Stimulated activated CD4-positive, alpha-beta T cell treated with anti-CD3 and anti-CD28 coated beads, Interleukin-1b, Interleukin-23, amount 100 ng/mL, for 48 hours (primary cell): ENCODE results near the gene SLAMF6.
"Not testable (repeated sequence)": the region's sequence is repeated elsewhere in the genome, so short reads cannot be mapped to it uniquely, and the experiment has no call there.

Experiments used
- DNase-seq: peaks from one replicate; pipeline ENCODE4 v3.0.0-alpha.2; 2020

The SLAMF6 gene

DNA sequence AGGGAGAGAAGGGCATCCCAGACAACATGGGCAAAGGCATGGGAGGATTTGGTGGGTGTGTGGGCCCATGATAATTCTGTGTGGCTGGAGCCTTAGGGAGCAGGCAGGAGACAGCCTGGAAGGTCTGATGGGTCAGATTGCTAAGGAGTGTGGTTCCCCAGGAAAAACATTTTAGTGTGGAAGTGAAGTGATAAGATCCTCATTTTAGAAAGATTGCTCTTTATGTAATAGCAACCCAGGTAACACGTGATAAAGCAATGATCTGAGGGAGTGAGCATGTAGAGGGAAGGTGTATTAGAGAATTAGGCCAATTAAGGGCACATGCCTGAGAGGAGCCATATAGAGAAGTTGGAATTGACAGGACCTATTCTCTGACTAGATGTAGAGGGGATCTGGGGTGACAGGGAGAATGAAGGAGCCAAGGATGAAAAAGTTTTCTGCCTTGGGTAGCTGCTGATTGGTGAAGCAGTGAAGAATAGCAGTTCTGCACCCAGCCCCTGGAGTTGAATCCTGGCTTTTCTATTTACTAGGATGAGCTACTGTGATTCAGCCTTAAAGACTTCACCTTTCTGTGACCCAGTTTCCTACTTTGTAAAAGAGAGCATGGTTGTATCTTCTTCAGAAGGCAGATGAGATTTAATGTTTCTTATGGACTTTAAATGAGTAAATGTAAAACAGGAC, 18.7 kb upstream of the SLAMF6 start:
- no peak for DNase-seq

DNA sequence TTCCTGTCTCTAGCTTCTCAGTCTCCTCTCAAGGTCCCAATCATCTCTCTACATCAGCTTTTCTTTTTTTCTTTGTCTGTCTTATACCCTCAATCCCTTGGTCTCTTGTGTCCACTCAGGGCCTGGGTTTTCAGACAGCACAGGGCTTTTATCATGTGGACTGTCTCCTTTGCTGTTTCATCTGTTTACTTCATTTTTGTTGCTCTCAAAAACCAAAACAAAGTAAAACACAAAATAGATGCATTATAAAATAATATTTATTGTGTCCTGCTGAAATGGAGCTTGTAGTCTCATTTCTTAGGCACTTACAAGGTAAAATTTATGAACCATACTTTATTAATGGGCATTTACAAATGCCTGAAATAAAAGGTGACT, 17.8 kb upstream of the SLAMF6 start:
- DNase-seq = no peak

DNA sequence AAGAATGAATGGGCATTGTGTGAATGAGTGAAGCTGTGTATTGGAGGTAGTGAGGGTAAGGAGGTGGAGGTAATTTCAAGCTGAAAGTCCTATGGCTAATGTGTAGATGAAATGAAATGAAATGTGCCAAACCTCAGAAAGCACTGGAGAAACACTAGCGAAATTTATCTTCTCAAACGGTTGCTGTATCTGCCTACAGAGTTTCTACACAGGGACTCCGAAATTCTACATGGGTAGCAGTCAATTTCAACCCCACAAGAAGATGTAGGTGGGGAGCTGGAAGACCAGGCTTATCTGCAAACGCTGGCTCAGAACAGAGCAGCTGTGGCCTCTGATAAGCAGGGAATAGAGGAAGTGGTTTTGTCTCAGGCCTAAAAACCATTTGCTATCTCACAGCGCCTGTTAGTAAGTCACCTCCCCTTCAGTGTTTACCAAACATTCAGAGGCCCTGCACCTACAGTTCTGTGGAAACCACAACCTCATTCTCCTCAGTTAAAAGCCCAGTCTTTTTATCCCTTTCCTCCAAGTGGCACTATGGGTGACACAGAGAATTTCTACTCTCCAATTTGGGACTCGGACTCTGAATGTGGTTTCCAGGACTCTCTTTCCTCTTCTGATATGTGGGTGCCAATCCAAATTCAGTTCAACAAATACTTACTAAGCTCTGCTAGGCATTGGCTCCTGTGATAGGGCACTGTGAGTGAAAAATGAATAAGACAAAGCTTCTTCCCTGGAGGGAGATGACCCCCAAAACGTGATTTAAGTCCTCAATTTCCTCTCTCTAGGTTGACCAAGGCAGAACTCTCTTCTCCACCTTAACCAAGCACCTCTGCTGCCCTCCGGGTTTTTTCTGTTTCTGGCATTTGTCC, 17.2 kb upstream of the SLAMF6 start:
- DNase-seq = peak; percentile 40

DNA sequence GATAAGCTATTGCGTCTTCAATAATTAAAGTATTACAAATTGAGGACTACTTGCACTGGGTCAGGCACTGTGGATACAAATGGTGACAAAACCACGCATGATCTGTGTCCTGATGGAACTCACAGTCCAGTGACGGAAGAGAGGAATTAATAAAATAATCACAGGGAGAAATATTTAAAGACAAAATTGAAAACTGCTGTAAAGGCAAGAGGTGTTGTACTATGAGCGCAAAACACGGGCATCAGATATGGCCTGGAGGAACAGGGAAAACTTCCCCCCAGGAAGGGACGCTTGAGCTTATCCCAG, 16.6 kb upstream of the SLAMF6 start:
- DNase-seq = no peak

DNA sequence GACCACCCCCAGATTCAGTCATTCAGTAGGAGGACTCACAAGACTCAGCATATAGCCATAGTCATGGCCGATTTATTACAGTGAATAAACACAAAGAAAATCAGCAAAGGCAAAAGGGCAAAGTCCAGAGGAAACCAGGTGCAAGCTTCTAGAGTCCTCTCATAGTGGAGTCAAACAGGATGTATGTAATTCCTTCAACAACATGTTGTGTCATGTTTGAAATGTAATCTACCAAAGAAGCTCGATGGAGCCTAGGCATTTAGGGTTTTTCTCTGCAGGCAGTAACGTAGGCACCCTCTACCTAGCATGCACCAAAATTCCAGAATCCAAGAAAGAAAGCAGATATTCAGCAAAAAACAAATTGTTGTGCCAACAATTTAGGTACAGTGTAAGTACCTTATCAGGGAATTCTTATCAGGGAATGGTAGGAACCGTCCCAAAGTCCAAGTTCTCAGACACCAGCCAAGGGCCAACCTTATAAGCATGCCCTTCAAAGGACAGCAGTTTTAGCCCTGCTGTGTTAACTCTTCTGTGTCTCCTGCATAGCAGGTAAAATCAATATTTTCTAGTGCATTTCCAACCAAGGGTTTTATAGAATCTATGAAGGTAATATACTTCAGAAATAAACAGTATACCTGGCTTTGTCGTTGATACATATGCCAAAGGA, 16.1 kb upstream of the SLAMF6 start:
- no peak for DNase-seq

DNA sequence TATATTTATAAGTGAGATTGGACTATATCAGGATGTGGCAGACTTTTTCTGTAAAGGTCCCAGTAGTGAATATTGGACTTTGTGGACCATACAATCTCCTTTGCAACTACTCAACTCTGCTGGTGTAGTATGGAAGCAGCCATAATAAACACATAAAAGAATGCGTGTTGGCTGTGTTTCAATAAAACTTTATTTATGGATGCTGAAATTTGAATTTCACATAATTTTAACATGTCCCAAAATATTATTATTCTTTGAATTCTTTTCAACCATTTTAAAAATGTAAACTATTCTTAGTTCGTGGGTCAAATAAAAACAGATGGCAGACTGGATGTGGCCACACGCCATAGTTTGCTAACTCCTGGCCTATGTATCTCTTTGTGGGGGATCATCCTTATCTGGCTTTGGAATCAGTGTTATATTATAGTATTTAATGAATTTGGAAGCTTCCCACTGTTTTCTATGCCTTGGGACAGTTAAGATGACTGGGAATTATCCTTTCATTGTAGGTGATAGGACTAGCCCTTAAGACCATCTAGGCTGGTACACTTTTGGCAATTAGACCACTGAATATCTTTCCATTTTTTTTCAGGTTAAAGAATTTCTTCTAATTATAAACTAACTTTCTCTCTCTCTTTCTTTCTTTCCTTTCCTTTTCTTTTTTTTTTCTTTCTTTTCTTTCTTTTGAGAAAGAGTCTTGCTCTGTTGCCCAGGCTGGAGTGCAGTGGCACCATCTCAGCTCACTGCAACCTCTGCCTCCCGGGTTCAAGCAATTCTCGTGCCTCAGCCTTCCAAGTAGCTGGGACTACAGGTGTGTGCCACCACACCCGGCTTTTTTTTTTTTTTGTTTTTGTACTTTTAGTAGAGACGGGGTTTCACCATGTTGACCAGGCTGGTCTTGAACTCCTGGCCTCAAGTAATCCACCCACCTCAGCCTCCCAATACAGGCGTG, 14.9 kb upstream of the SLAMF6 start:
- DNase-seq = no peak

DNA sequence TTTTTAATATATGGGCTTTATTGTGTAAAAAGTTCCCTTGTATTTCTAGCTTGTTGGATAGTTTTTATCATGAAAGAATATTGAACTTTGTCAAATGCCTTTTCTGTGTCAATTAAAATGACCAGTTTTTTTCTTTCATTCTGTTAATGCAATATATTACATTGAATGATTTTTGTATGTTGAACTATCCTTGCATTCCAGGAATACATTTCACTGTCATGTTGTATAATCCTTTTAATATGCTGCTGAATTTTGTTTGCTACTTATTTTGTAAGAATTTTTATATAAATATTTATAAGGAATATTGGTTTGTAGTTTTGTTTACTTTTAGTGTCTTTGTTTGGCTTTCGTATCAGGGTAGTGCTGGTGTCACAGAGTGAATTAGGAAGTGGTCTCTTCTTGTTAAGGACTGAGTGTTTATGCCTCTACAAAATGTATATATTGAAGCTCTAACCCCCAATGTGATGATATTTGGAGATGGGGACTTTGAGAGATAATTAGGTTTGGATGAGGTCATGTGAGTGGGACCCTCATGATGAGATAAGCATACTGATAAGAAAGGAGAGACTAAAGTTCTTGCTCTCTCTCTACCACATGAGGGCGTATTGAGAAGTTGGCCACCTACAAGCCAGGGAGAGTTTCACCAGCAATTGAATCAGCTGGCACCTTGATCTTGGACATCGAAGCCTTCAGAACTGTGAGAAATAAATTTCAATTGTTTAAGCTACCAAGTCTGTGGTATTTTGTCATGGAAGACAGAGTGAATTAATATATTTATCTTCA, 12.0 kb upstream of the SLAMF6 start:
- no peak for DNase-seq

DNA sequence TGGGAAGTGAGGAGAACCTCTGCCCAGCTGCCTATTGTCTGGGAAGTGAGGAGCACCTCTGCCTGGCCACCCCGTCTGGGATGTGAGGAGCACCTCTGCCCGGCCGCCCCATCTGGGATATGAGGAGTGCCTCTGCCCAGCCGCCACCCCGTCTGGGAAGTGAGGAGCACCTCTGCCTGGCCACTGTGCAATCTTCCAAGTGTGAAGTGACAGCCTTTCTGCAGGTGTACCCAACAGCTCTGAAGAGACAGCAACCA, 9.4 kb upstream of the SLAMF6 start:
- DNase-seq = not testable (repeated sequence)

DNA sequence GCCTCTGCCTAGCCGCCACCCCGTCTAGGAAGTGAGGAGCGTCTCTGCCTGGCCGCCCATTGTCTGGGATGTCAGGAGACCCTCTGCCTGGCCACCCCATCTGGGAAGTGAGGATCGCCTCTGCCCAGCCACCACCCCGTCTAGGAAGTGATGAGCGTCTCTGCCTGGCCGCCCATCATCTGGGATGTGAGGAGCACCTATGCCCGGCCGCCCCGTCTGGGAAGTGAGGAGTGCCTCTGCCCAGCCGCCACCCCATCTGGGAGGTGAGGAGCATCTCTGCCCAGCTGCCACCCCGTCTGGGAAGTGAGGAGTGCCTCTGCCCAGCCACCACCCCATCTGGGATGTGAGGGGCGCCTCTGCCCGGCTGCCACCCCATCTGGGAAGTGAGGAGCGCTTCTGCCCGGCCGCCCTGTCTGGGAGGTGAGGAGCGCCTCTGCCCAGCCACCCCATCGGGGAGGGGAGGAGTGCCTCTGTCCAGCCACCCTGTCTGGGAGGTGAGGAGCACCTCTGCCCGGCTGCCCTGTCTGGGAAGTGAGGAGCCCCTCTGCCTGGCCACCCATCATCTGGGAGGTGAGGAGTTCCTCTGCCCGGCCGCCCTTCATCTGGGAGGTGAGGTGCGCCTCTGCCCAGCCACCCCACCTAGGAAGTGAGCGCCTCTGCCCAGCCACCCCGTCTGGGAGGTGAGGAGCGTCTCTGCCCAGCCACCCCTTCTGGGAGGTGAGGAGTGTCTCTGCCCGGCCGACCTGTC, 8.9 kb upstream of the SLAMF6 start:
- DNase-seq = not testable (repeated sequence)

DNA sequence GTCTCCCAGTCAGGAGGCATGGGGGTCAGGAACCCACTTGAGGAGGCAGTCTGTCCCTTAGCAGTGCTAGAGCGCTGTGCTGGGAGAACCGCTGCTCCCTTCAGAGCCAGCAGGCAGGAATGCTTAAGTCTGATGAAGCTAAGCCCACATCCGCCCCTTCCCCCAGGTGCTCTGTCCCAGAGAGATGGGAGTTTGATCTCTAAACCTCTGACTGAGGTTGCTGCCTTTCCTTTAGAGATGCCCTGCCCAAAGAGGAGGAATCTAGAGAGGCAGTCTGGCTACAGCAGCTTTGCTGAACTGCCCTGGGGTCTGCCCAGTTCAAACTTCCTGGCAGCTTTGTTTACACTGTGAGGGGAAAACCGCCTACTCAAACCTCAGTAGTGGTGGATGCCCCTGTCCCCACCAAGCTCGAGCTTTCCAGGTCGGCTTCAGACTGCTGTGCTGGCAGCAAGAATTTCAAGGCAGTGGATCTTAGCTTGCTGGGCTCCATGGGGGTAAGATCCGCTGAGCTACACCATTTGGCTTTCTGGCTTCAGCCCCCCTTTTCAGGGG, 6.4 kb upstream of the SLAMF6 start:
- not testable (repeated sequence) for DNase-seq

DNA sequence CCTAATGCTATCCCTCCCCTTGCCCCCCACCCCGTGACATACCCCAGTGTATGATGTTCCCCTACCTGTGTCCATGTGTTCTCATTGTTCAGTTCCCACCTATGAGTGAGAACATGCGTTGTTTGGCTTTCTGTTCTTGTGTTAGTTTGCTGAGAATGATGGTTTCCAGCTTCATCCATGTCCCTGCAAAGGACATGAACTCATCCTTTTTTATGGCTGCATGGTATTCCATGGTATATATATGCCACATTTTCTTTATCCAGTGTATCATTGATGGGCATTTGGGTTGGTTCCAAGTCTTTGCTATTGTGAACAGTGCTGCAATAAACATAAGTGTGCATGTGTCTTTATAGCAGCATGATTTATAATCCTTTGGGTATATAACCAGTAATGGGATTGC, 734 bp upstream of the SLAMF6 start:
- not testable (repeated sequence) for DNase-seq

DNA sequence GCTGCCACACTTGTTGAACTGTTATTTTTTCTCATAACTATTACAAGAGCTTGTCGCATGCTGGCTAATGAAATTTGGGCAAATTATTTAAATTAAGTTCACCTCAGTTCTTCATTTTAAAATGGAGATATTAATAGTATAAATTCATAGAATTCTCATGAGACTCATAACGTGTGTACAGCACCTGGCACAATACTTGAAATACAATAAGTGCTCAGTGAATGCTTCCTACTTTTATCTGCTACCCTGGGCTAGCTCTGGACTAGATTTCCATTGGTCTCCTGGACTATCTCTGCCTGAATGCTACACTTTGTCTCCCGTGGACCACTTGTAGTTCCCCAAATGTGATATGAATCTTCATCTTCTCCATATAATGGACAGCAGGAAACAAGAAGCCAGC, 919 bp downstream of the SLAMF6 start:
- DNase-seq = no peak

DNA sequence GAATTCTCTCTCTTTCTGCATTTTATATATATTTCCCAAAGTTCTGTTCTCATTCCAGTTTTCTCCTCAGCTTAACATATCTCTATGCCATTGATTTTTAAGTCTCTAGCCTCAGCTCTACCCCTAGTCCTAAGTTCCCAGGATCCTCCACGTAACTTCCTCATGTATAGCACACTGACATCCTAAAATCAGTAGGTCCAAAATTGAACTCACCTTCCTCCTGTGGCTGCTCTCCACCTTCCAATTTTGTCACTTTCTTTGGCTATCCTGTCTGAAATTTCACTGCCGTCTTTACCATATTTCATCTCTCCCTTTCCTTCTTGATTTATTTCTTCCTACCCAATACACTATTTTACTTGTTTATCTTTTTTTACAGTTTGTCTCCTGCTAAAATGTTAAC, 1.5 kb downstream of the SLAMF6 start:
- no peak for DNase-seq

DNA sequence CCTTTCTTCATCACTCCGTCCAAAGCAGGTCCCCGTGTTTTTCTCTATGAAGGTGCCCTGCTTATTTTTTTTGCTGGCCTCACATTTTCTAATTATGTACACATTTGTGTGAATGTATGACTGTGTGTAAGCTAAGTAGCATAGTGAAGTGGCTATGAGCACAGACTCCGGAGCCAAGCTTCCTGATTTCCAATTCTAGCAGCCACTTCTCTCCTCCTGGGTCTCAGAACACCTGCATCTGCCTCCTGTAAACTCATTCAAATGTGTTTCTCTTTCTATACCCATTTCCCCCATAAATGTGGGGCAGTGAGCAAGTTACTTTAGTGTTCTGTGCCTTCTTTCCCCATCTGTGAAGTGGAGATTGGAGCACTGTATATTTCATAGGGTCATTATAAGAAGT, 2.1 kb downstream of the SLAMF6 start:
- no peak for DNase-seq

DNA sequence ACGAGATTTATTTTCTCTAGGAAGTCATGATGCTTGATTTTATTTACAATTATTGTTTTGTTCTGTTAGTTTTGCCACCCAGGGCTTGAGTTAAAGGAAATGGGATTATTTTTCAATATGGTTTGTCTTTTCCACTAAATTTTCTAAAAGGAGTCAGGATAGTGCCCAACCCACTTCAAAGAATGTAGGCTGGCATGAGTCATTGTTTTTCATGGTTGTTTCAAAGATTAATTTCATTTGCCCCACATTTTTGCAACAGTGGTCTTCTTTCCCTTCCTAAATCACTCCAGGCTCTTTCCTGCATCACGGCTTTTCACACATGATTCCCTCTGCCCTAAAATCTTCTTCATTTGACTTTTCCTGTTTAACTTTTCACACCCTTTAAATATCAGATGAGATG, 2.5 kb downstream of the SLAMF6 start:
- DNase-seq = no peak

DNA sequence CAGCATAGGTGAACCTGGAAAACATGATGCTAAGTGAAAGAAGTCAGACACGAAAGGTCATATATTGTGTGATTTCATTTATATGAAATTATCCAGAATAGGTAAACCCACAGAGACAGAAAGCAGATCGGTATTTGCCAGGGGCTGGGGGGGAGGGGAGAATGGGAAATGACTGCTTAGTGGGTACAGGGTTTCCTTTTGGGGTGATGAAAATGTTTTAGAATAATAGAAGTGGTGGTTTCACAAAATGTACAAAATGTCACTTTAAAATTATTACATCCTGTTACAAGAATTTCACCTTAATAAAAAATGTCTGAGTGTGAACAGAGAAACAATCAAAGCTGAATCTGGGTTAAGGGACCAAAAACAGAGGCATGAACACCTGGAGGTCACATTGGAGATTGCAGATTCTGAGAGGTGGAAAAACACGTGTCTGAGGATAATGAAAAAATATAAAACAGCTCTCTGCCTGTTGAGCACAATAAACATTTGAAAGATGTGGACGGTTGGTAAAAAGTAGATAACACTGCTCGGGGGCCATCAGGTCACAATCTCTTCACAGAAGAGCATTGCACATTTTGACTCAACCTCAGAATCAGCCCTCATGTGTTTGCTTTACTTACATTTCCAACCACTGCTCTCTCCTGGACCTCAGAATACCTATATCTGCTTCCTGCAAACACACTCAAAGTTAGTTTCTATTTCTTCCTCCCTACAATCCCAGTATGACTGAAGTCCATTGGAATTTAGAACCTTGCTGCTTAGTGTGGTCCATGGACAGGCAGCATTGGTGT, 3.2 kb downstream of the SLAMF6 start:
- DNase-seq = peak; percentile 44

DNA sequence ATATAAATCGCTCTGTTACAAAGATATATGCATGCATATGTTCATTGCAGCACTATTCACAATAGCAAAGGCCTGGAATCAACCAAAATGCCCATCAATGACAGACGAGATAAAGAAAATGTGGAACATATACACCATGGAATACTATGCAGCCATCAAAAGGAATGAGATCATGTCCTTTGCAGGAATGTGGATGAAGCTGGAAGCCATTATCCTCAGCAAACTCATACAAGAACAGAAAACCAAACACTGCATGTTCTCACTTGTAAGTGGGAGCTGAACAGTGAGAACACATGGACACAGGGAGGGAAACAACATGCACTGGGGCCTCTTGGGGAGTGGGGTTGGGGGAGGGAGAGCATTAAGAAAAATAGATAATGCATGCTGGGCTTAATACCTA, 5.5 kb downstream of the SLAMF6 start:
- not testable (repeated sequence) for DNase-seq

DNA sequence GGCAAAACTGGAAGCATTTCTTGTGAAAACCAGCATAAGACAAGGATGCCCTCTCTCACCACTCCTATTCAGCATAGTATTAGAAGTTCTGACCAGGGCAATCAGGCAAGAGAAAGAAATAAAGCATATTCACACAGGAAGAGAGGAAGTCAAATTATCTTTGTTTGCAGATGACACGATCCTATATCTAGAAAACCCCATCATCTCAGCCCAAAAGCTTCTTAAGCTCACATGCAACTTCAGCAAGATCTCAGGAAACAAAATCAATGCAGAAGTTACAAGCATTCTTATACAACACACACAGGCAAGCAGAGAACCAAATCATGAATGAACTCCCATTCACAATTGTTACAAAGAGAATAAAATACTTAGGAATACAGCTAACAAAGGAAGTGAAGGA, 7.1 kb downstream of the SLAMF6 start:
- DNase-seq = not testable (repeated sequence)

DNA sequence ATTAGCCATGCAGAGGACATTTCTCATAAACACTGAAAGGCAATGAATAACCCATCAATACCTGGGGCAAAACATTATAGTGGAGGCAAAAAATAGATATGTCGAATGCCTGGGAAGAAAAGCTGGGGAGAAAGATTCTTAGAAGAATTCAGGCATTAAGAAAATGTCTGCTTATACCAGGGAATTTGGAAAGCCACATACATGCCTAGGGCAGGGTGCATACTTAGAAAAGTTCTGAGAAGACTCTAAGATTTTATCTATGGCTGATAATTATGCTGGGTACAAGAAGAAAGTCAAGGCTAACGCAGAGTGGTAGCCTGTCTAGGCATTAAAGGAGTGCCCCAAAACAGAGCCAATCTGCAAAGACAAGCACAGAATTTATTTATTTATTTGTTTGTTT, 18.4 kb downstream of the SLAMF6 start:
- no peak for DNase-seq

DNA sequence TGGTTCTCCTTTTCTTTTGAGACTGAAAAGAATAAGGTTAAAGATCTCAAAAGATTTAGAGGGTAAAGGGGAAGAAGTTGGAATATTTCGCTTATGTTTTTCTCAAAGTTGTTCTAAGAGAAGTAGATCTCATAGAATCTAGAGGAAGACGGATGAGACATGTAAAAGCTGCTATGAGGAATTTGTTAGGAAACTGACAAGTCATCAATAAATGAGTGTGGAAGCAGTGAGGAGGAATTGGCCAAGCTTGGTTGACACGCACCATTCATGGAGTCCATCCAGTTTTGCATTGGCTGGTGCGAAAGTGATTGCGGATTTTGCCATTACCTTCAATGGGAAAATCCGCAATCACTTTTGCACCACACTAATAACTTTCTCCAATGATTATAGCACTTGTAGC, 20.0 kb downstream of the SLAMF6 start:
- no peak for DNase-seq
